NCI-H146 treated with DMSO at 0.1 percent for 48 hours (cell line): ENCODE measurements around the gene PIMREG.
"Not testable (repeated sequence)": the region's sequence is repeated elsewhere in the genome, so short reads cannot be mapped to it uniquely, and the experiment has no call there.

ENCODE experiments used
- DNase-seq: peaks from one replicate; lab custom pipeline; 2025; ENCODE audit not compliant: unreplicated experiment; lab: John Stamatoyannopoulos, UW

Gene PIMREG

DNA sequence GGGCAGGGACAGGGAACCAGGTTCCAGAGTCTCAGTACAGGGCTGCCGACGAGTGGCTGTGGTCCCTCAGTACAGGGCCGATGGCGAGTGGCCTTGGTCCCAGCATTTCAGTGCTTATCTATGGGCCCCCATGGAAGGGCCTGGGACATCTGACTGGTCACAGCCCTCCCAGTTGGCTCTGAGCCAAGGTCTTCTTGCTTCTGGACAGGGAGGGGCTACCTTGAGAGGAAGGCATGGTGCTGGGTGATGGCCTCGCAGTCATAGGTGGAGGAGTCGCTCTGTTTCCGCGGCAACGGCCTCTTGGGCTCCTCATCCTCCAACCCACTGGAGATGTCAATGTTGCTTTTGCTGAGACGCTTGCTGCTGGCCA is 32.5 kb downstream of the PIMREG start:
- no peak for DNase-seq

- no peak for DNase-seq
Measured at GRCh38 chr17:6477831-6478383, 33.7 kb downstream of the PIMREG start.

DNA sequence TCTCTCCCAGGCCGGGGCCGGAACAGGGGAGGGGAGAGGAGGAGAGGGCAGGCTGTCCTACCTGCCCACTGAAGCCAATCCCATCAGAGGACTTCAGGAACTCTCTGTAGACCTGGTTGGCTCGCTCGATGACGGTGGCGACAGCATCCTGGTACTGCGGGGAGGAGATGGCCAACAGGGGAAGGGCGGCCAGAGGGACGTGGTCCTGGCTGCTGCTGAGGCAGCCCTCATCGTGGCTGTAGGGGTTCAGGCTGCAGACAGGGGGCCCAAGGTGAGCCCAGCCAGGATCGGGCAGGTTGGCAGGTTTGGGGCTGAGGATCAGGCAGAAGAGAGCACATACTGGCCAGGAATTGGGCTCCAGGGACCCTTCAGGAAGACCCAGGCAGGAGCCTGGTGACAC is 34.2 kb downstream of the PIMREG start:
- no peak for DNase-seq

DNA sequence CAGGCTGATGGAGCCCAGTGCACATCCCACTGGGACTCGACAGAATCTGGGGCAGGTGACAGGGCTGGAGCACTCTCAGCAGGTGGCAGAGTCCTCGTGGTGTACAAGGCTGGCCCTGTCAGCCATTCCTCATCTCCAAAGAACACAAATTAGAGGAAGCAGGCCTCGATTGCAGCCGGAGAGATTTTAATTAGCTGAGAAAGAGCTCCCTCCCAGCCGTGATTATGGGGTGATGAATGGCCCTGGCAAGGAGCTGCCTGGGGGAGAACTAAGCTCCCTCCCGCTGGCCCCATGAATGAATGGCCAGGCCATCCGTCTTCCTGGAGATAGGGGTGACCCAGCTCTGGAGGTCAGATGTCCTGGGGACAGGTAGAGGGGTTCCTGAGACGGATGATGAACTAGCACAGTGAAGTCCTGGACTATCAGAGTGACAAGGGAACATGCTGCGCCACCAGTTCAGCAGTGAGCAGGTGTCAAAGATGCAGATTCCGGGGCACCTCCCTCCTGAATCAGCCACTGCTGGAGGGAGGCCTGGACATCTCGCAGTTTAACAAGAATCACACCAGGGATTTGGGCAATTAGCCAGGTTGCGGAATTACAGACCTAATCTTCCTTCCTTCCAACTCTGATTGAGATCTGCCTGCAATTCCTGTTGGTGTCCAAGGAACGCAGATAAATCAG is 35.5 kb downstream of the PIMREG start:
- peak; percentile 54 for DNase-seq

DNA sequence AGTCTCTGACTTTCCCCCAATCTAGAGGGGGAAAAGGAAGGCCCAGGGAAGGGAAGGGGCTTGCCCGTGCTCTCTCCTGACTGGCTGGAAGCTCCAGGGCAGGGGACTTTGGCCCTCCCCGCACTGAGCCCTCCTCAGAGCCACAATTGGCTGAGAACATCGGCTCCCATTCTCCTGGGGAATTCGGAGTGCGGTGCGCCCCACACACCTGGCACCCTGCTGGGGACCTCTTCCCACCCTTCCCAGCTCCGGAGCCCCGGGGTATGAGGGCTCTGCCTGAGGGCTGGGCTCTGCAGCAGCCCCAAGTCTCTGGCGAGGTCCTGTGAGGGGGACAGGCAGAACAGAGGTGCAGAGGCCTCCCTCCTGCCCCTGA is 36.0 kb downstream of the PIMREG start:
- no peak for DNase-seq

GRCh38 chr17:6482105-6482455 is 37.8 kb downstream of the PIMREG start:
- DNase-seq = no peak

GRCh38 chr17:6482796-6483195 is 38.5 kb downstream of the PIMREG start:
- DNase-seq = not testable (repeated sequence)

- DNase-seq = no peak
Measured at GRCh38 chr17:6483507-6483906, 39.3 kb downstream of the PIMREG start.

- no peak for DNase-seq
Measured at GRCh38 chr17:6485646-6486412, 41.6 kb downstream of the PIMREG start.

GRCh38 chr17:6487251-6488007 is 43.2 kb downstream of the PIMREG start:
- DNase-seq = peak; percentile 18

- DNase-seq = no peak
Measured at GRCh38 chr17:6488008-6488539, 43.8 kb downstream of the PIMREG start.

- DNase-seq = no peak
Measured at GRCh38 chr17:6489016-6489550, 44.8 kb downstream of the PIMREG start.

DNA sequence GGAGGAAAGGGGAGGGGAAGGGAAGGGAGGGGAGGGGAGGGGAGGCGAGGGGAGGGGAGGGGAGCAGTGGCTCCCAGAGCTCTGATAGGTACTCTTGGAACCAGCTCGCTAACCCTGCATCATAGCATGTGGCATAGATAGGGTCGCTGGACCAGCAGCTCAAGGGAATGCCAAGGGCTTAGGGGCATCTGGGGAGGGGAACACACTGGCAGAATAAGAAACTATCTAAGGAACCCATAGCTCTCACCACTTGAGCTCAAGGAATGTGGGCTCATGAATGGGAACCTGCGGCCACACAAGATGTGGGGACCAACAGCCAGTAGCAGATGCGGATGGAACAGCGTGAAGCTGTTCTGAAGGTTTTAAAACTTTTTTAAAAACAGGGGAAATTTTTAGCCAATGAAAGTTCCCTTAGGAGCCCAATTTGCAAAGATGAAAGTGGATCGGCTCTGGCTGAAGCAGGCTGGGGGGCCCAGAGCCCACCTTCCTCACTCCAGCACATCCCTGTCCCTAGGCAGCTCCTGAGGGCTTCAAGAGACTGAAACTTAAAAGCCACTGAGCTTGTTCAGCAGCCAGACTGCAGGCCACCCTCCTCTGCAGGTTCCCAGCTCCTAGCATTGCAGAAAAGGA is 46.9 kb downstream of the PIMREG start:
- no peak for DNase-seq

DNA sequence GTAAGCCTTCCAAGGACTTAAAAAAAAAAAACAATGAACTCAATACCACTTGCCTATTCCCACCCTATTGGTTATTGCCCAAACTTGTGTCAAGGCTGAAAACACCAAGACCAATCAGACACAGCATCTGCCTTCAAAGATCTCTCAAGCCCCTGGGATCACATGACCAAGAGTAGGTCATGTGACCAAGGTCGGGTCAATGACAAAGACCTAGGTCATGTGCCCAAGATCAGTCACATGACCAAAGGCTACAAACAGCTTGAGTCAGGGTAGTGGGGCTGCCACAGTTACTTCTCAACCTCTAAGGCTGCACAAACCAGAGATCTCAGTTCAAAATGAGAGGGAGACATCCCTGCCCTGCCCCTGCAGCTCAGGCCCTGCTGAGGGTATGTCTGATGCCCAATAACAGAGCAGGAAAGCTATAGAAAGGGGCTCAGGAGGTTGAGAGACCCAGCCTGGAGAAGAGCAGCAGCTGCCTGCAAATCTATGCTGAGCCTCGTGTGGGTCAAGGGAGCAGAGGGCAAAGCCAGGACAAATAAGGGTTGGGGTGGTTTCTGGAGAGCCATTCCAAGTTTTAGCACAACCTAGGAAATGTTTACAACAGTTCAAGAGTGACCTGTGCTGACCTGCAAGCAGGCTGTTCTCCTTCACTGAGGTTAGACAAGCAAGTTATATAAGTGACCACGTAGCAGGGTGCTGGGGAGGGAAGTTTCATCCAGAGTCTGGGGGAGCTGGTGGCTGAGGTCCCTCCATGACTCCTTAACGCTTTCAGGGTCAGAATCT is 48.8 kb downstream of the PIMREG start:
- no peak for DNase-seq

GRCh38 chr17:6494239-6494941 is 50.1 kb downstream of the PIMREG start:
- no peak for DNase-seq

DNA sequence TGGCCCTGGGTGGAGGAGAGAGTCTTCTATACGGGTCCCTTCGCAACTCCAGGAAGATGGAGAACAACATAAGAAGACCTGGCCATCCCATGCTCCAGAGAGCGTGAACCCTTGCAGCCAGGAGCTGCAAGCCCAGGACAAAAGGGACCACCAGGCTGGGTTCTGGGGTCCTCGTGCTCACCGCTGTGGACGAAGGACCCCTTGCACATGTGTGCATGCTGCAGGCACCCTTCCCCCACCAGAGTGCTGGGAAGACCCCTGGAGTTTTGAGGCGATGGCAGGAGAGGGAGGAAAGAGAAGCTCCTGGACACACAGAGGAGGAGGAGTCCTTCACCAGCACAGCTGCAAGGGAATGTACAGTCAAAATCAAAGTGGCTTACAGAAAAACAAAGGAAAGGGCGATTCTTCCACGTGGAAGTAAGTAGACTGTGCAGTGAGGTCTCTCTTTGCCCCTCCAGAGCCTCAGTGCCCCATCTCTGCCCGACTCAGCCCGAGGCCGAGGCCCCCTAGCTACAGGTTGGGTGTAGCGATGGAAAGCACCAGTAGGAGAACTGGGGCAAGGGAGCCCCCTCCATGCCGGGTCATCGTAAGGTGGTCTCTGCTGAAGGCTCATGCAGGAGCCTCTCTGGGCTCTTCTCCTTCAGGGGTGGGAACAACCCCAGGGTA is 51.3 kb downstream of the PIMREG start:
- DNase-seq = no peak

DNA sequence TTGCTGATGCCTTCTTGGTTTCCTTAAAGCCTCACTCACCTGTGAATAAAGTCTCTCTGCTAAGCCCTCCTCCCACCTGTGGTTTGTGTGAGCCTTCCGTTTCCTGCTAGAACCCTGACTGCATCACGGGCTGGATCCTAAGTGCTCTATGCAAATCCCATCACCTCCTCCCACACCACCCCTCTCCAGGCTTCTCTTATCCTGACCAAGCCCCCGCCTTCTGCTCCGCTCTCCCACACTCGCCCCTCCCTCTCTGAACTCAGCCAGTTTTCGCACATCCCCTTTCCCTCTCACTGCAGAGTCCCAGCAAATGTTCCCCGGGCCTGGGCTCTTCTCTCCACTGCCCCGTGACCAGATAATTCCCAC is 51.8 kb downstream of the PIMREG start:
- no peak for DNase-seq

DNA sequence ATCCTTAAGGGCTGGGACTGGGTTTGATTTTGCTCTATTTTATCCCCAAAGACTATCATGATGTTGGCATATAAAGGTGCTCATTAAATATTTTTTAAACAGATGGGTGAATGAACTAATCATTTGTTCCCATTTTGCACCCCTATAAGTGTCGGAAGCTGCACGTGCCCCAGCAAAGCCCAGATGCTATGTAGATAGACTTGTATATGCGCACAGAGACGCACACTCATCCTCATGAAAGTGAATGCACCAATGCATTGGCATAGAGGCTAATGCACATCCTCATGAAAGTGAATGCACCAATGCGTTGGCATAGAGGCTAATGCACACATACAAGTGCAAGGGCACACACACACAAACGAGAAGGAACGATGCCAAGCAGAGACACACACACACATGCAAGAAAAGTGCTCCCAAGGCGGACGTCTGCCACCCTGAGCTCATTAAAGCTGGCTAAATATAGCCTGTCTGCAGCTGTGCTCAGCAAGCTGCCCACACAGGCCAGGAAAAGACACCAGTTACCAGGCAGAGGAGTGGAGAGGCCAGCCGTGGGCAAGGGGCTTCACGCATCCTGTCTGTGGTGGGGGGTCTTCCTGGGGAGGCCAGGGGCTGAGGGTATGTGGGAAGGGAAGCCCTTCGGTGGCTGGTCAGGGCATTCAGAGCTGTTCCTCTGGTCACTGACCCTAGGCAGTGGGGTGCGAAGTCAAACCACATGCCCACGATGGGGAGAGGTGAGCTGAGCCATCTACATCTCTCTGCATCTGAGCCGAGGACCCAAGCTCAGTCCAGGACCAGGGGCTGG is 52.6 kb downstream of the PIMREG start:
- DNase-seq = no peak
